Epidermal melanocyte (primary cell): ENCODE measurements around the gene PIGL.
A peak's percentile ranks its signal among the peaks of the same experiment; 100 is the strongest.
"Not testable (repeated sequence)": the region's sequence is repeated elsewhere in the genome, so short reads cannot be mapped to it uniquely, and the experiment has no call there.

ENCODE experiments used
- DNase-seq: peaks from one replicate; pipeline ENCODE4 v3.0.0; 2011; ENCODE audit warnings: low spot score; ENCODE audit not compliant: insufficient read length

PIGL gene

DNA sequence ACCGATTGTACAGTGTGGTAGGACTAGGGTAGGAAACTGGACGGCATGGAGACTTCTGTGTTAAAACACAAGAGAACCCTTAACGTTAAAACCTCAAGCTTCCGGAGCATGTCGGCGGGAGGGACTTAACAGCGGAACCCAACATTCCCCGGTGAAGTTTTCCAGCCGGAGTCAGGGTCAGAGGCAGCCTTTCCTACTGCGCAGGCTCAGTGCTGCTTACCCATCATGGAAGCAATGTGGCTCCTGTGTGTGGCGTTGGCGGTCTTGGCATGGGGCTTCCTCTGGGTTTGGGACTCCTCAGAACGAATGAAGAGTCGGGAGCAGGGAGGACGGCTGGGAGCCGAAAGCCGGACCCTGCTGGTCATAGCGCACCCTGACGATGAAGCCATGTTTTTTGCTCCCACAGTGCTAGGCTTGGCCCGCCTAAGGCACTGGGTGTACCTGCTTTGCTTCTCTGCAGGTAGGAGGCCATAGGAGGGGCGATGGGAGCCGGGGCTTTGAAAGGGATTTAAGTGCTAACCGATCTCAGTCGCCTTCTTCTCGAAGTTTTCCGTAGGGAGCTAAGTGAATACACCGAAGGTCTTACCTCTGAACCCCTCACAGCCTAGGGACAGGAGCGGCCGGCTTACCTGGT, at the start of gene PIGL:
PIGL (plus strand) TSS at position 209 of the 634 bp plus-strand sequence; CDS start at position 226, 17 bp downstream.
- DNase-seq, result peak; percentile 71

- DNase-seq, result no peak
Observed at GRCh38 chr17:16171613-16172012, 45.4 kb upstream of the PIGL start.

- DNase-seq, result no peak
Observed at GRCh38 chr17:16178836-16179235, 38.2 kb upstream of the PIGL start.

DNA sequence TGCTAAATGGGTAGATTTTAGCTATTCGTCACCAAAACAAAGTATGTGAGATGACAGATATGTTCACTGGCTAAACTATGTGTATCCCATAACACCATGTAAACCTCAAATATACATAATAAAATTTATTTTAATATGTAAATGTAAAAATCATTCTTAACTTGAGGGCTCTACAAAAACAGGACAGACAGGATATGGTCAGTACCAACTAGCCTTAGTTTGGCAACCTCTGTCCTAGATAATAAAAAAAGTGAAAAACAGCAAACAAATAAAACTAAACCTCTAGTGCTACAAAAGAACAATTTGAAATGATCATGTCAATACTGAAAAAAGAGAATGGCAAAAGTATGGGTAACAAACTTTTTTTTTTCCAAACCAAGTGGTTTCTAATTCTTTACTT, 35.4 kb upstream of the PIGL start:
- DNase-seq, result no peak

- no peak for DNase-seq
Observed at GRCh38 chr17:16187642-16188041, 29.4 kb upstream of the PIGL start.

- DNase-seq, result no peak
Observed at GRCh38 chr17:16189791-16190348, 27.1 kb upstream of the PIGL start.

- DNase-seq, result no peak
Observed at GRCh38 chr17:16190703-16191360, 26.2 kb upstream of the PIGL start.

- DNase-seq, result no peak
Observed at GRCh38 chr17:16191604-16192003, 25.4 kb upstream of the PIGL start.

DNA sequence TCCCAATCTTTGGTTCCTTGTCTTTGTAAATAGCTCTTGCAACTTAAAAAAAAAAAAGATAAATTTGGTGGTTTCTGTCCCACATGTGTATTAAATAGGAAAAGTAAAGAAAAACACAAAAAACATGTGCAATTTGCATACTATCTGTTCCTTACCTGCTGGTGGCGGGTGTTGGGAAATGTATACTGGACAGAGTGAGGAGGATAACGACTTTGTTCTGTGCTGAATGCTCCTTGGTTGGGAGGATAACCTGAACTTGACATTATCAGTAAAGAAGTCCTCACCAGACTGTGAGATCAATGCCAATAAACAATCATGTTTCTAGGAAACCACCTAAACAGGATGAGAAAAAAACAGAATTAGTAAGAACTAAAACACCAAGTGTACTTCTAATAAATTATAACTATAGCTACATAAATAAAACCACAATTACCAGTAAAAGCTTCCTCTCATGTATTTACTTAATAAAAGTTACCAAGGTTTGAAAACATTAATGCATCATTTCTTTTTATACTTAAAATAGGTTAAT, 22.6 kb upstream of the PIGL start:
- DNase-seq, result not testable (repeated sequence)

DNA sequence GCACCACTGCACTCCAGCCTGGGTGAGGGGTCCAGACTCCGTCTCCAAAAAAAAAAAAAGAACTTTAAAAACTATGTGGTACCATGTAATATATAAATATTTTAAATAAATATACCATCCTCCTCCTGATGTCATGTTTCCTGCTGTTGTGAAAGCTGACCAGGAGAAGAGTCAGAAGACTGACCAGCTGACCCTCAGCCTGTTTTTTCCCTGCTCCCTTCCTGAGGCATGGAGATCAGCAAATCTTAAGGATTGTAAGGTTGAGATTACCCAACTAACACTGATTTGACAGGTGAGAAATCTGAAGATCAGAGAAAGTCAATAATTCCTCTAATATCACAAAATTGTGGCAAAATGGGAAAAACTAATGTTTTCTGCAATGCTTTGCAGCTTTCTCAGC, 19.7 kb upstream of the PIGL start:
- DNase-seq, result no peak

- no peak for DNase-seq
Observed at GRCh38 chr17:16199093-16199492, 17.9 kb upstream of the PIGL start.

GRCh38 chr17:16201693-16202131, 15.3 kb upstream of the PIGL start:
- DNase-seq, result not testable (repeated sequence)

DNA sequence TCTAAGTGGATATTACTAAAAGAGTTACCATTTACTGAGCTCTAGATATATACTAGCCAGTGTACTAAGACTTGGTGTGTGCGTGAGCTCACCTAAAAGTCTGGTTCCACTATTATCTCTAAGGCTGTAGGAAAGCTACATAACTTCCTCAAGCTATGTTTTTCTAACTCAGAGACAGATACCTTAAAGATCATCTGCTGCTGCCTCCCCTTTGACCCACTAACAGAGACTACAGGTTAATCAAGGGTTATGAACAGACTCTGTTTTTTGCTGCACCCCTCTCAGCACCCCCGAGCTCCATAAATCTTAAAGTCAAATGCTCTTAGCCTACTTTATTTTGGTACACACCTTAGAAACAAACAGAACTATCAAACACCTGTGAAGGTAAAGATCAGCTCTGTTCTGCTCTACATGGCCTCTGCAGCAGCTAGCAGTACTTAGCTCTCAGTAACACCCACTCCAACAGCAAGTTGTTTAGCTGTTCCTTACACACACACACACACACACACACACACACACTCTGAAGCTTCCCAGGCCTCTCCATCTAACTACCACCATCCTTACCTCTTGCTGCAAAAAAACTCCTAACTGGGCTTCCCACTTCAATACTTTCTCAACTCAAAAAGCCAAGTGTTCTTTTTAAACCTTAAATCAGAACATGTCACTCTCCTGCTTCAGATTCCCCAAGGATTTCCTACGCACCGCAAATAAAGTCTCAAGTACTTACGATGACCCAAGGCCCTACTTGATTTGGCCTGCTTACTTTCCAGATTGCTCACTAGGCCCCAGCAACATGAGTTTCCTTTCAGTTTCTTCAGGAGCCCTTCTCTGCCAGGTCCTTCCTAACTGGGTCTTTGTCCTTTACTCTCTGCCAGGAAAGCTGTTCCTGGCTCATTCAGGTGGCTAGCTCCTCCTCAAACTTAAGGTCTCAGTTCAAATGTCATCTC, 14.2 kb upstream of the PIGL start:
- DNase-seq, result not testable (repeated sequence)

DNA sequence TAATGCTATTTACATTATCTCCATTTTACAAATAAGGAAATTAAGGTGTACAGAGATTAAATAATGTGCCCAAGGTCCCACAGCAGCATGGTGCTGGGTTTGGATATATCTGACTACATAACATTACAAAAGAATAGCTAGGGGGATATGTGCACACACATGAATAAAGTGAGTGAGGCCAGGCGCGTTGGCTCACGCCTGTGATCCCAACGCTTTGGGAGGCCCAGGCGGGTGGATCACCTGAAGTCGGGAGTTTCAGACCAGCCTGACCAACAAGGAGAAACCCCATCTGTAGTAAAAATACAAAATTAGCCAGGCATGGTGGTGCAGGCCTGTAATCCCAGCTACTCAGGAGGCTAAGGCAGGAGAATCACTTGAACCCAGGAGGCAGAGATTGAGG, 12.2 kb upstream of the PIGL start:
- DNase-seq, result not testable (repeated sequence)

DNA sequence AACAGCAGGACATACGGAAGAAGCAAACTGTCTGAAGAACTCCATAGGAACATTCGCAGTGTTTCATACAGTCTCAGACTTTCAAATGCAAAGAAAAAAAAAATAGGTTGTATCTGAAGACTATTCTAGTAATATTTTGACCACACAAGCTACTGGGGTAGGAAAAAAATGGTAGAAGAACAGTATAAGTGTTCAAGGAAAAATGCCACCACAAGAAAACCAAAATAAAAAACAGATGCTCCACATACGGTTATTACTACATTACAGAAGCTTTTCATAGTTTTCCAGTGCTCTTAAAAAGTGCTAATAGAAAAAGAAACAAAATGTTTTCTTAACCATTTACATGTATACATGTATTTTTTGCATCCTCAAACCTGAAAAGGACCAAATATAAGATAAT, 5.4 kb upstream of the PIGL start:
- no peak for DNase-seq

DNA sequence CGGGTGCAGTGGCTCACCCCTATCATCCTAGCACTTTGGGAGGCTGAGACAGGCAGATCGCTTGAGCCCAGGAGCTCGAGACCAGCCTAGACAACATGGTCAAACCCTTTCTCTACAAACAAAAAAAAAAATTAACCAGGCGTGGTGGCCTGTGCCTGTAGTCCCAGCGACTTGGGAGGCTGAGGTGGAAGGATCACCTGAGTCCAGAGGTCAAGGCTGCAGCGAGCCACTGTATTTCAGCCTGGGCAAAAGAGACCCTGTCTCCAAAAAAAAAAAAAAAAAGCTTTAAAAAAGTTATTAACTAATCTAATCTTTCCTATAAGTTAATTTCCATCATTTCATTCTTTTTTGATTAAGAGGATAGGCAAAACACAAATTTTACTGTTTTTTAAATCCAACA, 4.2 kb upstream of the PIGL start:
- no peak for DNase-seq

DNA sequence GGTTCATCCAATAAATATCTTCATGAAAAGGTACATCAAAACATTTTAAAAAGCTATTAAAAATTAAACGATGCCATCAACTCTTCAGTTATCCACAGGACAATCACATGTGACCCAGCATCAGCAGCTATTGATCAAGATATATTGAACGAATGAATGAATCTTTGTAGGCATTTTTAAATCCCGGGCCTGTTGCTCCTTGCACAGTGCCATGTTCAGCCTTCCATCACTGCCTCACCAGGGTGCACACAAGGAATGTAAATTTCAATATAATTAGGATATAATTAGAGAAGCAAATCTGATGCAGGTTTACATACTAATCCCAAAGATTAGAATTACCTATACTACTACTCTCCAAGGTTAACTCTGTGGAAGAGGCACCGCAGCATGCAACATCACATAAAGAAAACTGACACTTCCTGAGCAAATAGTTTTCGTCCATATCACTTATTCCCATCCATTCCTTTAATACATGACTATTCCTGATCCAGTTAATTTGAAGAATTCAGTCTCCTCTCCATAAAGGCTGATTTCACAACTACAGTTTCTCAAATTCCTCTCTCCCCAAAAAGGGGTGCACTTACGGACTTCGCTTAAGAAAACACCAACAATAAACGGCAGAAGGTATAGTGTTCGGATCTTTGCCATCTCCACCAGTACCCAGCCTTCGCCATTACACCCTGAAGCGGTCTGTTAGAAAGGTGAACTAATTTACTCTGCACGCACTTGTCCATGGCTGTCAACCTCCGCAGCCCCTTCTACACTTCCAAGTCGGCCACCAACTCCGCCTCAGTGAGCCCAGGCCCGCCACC, 2.6 kb upstream of the PIGL start:
- DNase-seq, result no peak

DNA sequence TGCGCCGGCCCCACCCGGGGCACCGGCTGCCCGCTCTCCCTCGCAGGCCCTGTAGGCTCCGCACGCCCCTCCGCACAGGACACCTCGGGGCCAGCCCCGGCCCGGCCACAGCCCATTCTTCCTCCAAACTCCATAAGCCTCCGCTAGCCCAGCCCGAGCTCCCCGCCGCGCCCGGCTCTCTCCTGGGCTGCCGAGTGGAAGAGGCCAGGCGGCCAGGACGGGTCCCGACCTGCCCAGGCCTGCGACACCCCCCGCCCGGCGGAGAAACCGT, 2.1 kb upstream of the PIGL start:
- DNase-seq, result peak; percentile 22

DNA sequence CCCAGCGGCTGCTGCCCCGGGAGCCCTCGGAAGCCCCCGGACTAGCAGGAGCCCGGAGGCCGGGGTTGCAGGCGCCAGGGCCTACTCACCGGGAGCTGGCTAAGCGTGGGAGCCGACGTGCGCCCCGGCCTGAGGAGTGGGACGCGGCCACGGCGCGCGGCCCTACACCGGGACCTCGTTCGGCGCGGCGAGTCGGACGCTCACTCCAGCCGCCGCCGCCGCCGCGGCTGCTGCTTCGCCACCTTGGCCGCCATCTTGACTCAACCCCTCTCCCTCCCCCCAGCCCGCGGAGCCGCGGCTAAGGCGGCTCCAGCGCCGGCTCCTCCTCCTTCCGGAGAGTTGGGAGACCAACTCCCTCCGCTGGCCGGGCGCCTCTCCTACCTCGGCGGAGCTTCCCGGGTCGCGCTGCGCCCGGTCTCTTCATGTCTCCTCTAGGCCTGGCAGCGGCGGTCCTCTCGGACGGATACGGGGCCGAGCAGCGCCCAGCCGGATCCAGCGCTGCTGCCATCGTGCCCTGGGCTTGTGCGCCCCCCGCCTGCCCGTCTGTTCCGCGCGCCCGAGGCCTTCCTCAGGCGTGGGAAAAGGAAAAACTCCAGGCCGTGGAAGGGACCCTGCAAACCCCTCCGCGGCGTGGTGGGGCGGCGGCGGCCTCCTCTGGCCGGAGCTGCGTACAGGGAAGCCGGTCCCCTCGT, 1.6 kb upstream of the PIGL start, which contains the start of gene NCOR1:
NCOR1 (minus strand) TSS at position 262 of the 692 bp plus-strand sequence. CDS start 20,965 bp downstream, outside the sequence.
- DNase-seq, result peak; percentile 76

GRCh38 chr17:16215965-16216316, 1.1 kb upstream of the PIGL start:
- no peak for DNase-seq
